H7 (cell line): Measurements from ENCODE around the gene GLYAT. TPM values are rescaled to one million over a fixed set of nuclear protein-coding genes. Genes with fewer than 3 reads are reported as not detected.

Experiments
- DNase-seq: peaks from one replicate; pipeline ENCODE4 v3.0.0; 2012
- H3K27me3 ChIP-seq: 2 replicates; pipeline ENCODE4 v1.6.0; 2011; ENCODE audit warnings: mild to moderate bottlenecking, low read length; ENCODE audit not compliant: control insufficient read depth, insufficient read depth
- H3K36me3 ChIP-seq: replicated peaks from 2 replicates; pipeline ENCODE4 v1.5.1; 2011; ENCODE audit warnings: low read length; ENCODE audit not compliant: control insufficient read depth, insufficient read depth
- H3K4me3 ChIP-seq: 2 replicates; pipeline ENCODE4 v1.5.1; 2011; ENCODE audit warnings: low read depth, mild to moderate bottlenecking, control low read depth, low read length, moderate library complexity; ENCODE audit not compliant: insufficient read depth
- total RNA-seq: library from RNA; depleted of rRNA; stranded (reverse); fragments of >200 nt; shearing (Covaris generic); gene quantifications from 2 replicates; pipeline ENCODE4 v1.2.3, GENCODE V29; 2014; rRNA removed

Gene GLYAT
- total RNA-seq, 1 experiment from 2014 or later, result not detected

GRCh38 chr11:58675334-58676155 lies 56.2 kb downstream of the GLYAT start:
- Histone ChIP-seq H3K27me3 (no peaks in the 10 kb centered on the region), H3K4me3 (no peak overlapping the region), H3K36me3 (no peaks in the 10 kb centered on the region)
- peak; percentile 70 for DNase-seq

DNA sequence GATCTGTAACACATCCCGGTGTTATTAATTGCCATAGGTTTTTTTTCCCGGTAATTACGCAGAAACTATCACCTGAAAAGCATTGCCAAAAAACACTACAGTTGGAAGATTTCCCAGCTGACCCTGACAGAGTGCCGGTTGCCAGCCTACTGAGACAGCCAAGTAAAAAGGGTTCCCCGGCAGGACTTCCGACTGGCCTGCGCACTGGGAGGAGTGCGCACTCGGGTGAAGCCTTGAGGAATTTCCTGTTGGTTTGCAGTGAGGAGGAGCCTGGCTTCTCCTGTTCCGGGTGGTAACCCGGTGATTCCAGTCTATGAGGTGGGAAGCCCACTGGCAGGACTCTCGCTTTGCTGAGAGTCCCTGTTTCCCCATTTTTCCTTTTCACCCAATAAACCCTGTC lies 57.1 kb downstream of the GLYAT start:
- DNase-seq, result no peak
- no peaks in the 10 kb centered on the region for H3K27me3 ChIP-seq
- H3K4me3 ChIP-seq, result no peak overlapping the region
- no peaks in the 10 kb centered on the region for H3K36me3 ChIP-seq

DNA sequence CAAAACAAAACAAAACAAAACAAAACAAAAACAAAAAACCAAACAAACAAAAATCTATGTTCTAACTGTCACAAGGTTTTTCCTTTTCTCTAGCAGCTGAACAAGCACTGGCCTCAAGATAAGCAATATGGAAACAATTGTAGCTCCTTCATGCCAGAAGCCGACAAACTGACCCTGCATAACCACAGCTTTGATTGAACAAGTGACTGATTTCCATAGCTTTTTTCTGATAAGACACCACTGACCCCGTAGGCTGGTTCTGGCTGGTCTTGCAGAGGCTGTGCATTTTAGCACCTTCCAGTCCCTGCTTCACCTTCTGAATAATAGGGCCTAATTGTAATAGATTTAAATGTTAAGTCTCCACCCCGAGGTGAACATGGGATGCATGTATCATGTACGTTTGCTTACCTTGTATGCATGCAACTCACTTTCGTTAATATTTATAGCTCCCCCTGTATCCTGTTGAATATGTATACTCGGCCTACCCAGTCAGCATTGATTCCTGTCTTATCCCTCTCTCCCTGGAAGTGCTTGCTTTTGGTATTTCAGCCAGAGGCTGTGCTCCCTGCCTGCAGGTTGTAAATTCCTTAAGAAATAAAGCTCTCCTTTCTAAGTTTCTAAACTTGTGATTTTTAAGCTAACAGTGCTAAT lies 59.6 kb downstream of the GLYAT start:
- H3K27me3 ChIP-seq, result no peaks in the 10 kb centered on the region
- no peak for DNase-seq
- H3K4me3 ChIP-seq, result no peak overlapping the region
- no peaks in the 10 kb centered on the region for H3K36me3 ChIP-seq

- DNase-seq, result no peak
- H3K27me3 ChIP-seq, result no peaks in the 10 kb centered on the region; the same call in 1 of the 2 replicates
- no peak overlapping the region for H3K4me3 ChIP-seq
- no peaks in the 10 kb centered on the region for H3K36me3 ChIP-seq
Measured at GRCh38 chr11:58659910-58660570, 71.7 kb downstream of the GLYAT start.

- no peaks in the 10 kb centered on the region for H3K36me3 ChIP-seq
- H3K27me3 ChIP-seq, result no peaks in the 10 kb centered on the region; the same call in 1 of the 2 replicates
- no peak overlapping the region for H3K4me3 ChIP-seq
- no peak for DNase-seq
Measured at GRCh38 chr11:58659404-58659803, 72.3 kb downstream of the GLYAT start.

Other genes with a start within 250 kb of the GLYAT start
- gene OR5B21, start 223.8 kb downstream of the GLYAT start, total RNA-seq, result not detected in 2 replicates
- 2.2 and 2.8 TPM in 2 replicates for gene LPXN, start 156.1 kb downstream of the GLYAT start, total RNA-seq
- 20.5 and 28.3 TPM in 2 replicates for gene ZFP91, start 152.9 kb downstream of the GLYAT start, total RNA-seq
- gene CNTF, start 109.3 kb downstream of the GLYAT start, total RNA-seq, result 0.26 and 0.73 TPM in 2 replicates
- gene GLYATL2, start 112.8 kb upstream of the GLYAT start, total RNA-seq, result not detected in 2 replicates
- gene GLYATL1, start 207.5 kb upstream of the GLYAT start, total RNA-seq, result 3.8 and 9.7 TPM in 2 replicates